Fibroblast of gingiva (primary cell): ENCODE results near the gene TYMP.

Experiments used
- DNase-seq: peaks from one replicate; pipeline ENCODE4 v3.0.0-alpha.2; 2011; ENCODE audit warnings: low read depth

TYMP gene

GRCh38 chr22:50563413-50564160 lies 33.8 kb upstream of the TYMP start:
- no peak for DNase-seq

GRCh38 chr22:50562523-50563412 lies 33.0 kb upstream of the TYMP start, which contains the start of gene SYCE3:
Gene SYCE3 (minus strand): TSS chr22:50562919. CDS start chr22:50556405, 6,514 bp downstream.
- DNase-seq, result peak; percentile 79

GRCh38 chr22:50561401-50562358 lies 31.9 kb upstream of the TYMP start:
- DNase-seq, result no peak

- DNase-seq, result no peak
Measured at GRCh38 chr22:50560034-50560433, 30.2 kb upstream of the TYMP start.

GRCh38 chr22:50556703-50557102 lies 26.9 kb upstream of the TYMP start:
- DNase-seq, result no peak

- DNase-seq, result no peak
Measured at GRCh38 chr22:50553310-50553709, 23.5 kb upstream of the TYMP start.

- no peak for DNase-seq
Measured at GRCh38 chr22:50551160-50551752, 21.4 kb upstream of the TYMP start.

GRCh38 chr22:50550395-50550794 lies 20.6 kb upstream of the TYMP start:
- DNase-seq, result no peak

GRCh38 chr22:50548921-50549790 lies 19.3 kb upstream of the TYMP start:
- DNase-seq, result no peak

GRCh38 chr22:50548040-50548920 lies 18.5 kb upstream of the TYMP start:
- DNase-seq, result no peak

GRCh38 chr22:50547263-50547985 lies 17.6 kb upstream of the TYMP start:
- no peak for DNase-seq

GRCh38 chr22:50546326-50547262 lies 16.8 kb upstream of the TYMP start:
- DNase-seq, result no peak

GRCh38 chr22:50545522-50546325 lies 15.9 kb upstream of the TYMP start, which contains the start of gene KLHDC7B:
Gene KLHDC7B (plus strand): TSS chr22:50545899. CDS start chr22:50546244, 345 bp downstream.
- DNase-seq, result no peak

- DNase-seq, result no peak
Measured at GRCh38 chr22:50544746-50545253, 15.0 kb upstream of the TYMP start.

GRCh38 chr22:50544078-50544745 lies 14.4 kb upstream of the TYMP start:
- peak; percentile 39 for DNase-seq

- peak; percentile 40 for DNase-seq
Measured at GRCh38 chr22:50542416-50542927, 12.7 kb upstream of the TYMP start.
